GM19452 (cell line): ENCODE data around the gene RNPC3.
A peak's percentile ranks its signal among the peaks of the same experiment; 100 is the strongest.

Source experiments
- ATAC-seq: cut with Tn5 transposase; IDR thresholded peaks from one replicate; pipeline ENCODE4 v1.9.1; 2021; ENCODE audit not compliant: unreplicated experiment

The RNPC3 gene, protein sequence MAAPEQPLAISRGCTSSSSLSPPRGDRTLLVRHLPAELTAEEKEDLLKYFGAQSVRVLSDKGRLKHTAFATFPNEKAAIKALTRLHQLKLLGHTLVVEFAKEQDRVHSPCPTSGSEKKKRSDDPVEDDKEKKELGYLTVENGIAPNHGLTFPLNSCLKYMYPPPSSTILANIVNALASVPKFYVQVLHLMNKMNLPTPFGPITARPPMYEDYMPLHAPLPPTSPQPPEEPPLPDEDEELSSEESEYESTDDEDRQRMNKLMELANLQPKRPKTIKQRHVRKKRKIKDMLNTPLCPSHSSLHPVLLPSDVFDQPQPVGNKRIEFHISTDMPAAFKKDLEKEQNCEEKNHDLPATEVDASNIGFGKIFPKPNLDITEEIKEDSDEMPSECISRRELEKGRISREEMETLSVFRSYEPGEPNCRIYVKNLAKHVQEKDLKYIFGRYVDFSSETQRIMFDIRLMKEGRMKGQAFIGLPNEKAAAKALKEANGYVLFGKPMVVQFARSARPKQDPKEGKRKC

GRCh38 chr1:103525607-103526507 lies at the start of gene RNPC3:
Gene RNPC3 (plus strand): TSS chr1:103525699. CDS start chr1:103526071, 372 bp downstream.
- peak; percentile 78 for ATAC-seq

DNA sequence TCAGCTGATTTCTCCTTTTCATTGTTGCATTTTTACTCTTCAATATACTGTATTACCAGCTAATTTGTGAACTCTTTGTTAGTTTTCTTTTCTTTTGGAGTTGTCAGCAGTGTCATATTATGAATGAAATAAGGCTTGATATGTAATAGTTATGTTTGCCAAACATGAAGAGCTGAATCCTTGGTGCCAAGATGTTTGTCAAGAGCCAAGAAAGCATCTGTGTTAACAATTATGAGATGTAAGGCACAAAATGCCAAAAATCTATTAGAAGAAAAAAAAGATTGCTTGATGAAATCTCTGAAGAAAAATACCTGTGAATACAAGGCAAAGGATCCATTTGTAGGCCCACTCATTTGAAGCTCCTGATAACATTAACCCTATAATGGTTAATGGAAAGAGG lies 48.4 kb upstream of the RNPC3 start:
- no peak for ATAC-seq

DNA sequence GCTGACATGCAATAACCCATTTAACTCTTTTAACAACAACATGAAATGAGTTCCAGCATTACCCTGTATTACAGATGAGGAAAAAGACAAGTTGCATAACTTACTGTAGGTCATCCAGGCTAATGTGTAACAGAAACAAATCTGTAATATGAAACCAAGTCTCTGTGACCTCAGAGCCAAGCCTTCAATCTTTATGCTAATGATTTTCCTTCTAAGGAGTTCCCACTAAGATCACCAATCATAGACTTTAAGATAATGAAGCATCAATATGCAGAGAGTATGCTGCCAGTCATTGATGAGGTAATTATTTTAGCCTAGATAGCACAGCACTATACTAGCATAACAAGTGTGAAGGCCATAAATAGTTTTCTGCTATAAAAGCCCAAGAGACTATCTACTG lies 35.6 kb upstream of the RNPC3 start:
- ATAC-seq, result peak; percentile 82

GRCh38 chr1:103492003-103492625 lies 33.4 kb upstream of the RNPC3 start:
- ATAC-seq, result no peak

DNA sequence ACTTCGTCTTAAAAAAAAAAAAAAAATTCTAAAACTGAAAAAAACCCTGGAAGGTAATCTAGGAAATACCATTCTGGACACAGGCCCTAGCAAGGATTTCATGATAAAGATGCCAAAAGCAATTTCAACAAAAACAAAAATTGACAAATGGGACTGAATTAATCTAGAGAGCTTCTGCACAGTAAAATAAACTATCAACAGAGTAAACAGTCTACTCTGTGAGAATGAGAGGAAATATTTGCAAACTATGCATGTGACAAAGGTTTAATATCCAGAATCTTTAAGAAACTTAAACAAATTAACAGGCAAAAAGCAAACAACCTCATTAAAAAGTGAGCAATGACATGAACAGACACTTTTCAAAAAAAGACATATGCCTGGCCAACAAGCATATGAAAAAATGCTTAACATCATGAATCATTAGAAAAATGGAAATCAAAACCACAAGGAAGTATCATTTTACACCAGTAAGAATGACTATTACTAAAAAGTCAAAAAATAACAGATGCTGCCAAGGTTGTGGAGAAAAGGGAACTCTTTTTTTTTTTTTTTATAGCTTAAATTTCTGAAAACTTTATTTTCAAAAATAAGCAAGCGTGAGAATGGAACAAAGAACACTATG lies 29.4 kb upstream of the RNPC3 start:
- no peak for ATAC-seq

DNA sequence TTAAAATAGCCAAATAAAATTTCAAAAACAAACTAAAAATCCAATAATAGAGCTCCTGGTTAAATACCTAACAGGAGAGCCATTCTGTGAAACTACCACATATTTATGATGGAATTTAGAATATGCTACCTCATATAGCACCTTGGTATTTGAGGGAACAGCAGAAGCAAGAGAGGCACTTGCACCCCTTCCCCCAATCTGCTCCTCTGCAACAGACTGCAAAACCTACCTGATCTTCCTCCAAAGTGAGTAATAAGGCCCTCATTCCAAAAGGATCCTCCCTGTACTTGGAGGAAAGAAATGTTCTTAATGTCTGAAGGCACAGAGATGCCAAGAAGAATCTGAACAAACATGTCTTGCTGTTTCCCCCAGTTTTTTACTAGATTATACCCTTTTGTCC lies 28.1 kb upstream of the RNPC3 start:
- ATAC-seq, result no peak

DNA sequence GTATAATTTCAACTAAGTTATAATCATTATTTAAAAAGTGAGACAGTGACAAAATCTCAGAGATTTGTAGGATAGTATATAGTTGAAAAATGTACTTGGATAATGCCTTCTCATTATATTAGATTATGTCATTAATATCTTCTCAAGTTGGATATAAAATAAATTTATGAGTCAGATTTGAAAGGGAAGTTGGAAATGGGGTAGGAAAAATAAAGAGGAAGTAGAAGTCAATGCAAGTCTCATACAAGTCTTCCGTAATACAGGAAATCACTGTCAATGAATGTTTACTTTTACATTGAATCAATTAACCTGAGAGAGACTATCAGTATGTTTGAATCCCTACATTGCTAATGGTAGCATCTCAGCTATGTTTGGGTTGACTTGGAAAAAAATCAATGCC lies 16.2 kb upstream of the RNPC3 start:
- ATAC-seq, result no peak

- no peak for ATAC-seq
Measured at GRCh38 chr1:103513711-103514110, 11.8 kb upstream of the RNPC3 start.

GRCh38 chr1:103514920-103515503 lies 10.5 kb upstream of the RNPC3 start:
- ATAC-seq, result peak; percentile 74

DNA sequence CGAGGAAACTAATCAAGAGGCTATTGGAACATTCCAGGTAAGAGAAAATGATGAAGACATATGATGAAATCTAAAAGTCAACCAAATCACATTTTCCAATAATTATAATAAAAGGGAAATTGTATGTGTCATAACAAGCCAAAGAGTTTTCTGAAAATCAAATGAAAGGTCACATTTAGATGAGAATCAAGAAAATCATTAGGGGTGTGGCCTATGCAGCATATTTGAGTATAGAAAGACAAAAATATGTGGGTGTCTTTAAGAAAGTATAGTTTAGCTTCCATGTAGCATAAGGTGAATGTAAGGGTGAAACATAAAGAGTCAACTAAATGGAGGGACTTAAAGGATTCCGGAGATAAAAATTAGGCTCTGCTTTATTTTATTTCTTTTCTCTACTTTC lies 9.2 kb upstream of the RNPC3 start:
- no peak for ATAC-seq

- ATAC-seq, result no peak
Measured at GRCh38 chr1:103516693-103517092, 8.8 kb upstream of the RNPC3 start.

GRCh38 chr1:103517380-103518047 lies 8.0 kb upstream of the RNPC3 start:
- ATAC-seq, result peak; percentile 87

DNA sequence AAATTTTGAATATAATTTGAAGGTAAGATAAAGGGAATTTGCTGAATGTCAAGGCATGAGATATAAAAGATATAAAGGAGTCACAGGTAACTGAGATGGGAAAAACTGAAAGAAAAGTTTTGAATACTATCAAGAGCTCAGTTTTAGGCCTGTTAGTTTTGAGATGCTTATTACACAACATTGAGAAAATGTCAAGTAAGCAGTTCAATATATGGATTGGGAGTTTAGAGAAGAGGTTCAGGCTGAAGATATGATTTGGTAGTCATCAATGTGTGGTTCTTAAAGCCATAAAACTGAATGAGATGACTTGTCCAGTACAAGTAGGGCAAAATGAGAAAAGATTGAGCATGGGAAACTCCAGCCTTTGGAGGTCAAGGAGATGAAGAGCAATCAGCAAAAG lies 4.7 kb upstream of the RNPC3 start:
- no peak for ATAC-seq

- no peak for ATAC-seq
Measured at GRCh38 chr1:103523346-103523745, 2.2 kb upstream of the RNPC3 start.

- peak; percentile 50 for ATAC-seq
Measured at GRCh38 chr1:103525114-103525606, 339 bp upstream of the RNPC3 start.

DNA sequence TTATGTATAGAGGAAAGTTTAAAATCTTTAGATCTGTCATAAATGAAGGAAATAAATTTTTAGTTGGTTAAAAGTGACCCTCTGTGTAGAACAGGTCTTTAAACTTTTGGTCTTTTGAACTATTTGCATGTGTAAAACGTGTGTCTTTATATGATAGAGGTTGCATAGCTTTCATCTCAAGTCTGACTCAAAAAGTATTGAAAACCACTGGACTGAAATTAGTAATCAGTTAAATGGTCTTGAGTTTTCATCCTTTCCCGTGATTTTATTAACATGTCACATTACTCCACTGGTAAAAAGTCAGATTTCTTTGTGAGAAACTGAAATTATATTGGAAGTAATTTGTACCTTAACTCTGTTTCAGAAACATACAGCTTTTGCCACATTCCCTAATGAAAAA lies 1.8 kb downstream of the RNPC3 start:
- ATAC-seq, result no peak

GRCh38 chr1:103529746-103530145 lies 4.2 kb downstream of the RNPC3 start:
- ATAC-seq, result no peak

GRCh38 chr1:103538226-103538625 lies 12.7 kb downstream of the RNPC3 start:
- ATAC-seq, result no peak

DNA sequence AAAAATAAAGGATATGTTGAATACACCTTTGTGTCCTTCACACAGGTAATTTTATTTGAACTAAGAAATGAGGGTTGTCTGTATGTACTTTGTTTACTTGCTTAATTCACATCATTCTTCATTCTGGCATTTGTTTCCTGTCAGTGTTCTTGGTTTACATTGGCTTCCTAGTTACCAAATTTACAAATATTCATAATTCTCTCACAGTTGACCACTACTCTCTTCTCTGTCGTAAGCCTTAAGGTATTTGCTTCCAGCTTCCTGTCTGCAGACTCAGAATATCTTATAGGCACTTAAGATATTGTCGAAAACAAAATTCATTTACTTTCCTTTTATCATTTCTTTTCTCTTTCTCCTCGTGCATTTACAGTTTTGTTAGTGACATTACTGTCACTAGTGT lies 15.9 kb downstream of the RNPC3 start:
- ATAC-seq, result no peak

DNA sequence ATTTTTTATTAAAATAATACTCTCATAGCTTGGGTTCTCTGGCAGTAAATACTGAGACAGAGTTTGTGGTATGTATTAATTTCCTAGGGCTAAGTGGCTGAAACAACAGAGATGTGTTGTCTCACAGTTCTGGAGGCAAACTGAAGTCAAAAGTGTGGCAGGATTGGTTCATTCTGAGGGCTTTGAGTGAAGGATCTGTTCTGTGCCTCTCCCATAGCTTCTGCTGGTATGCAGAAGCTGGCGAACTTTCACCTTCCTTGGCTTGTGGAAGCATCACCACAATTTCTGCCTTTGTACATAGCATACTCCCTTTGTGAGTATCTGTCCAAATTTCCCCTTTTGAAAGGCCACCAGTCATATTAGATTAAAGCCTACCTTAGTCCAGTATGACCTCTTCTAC lies 21.0 kb downstream of the RNPC3 start:
- no peak for ATAC-seq
